Measurements from ENCODE around the gene SEC61A2. TPM values are rescaled to one million over a fixed set of nuclear protein-coding genes. Genes with fewer than 3 reads are reported as not detected.

The SEC61A2 gene
- polyA plus RNA-seq, 1 of the 3 experiments (the other 2 are of a cell fraction): 11.9 TPM

GRCh38 chr10:12179606-12180170 lies 50.2 kb downstream of the SEC61A2 start:
- no peak for DNase-seq
- Histone ChIP-seq H3K79me2 (ENCODE audit: insufficient read depth) (no peaks in the 10 kb centered on the region), H3K27ac (ENCODE audit: low read depth in 2 of 2, low read length in 1 of 2) (no peak overlapping the region), H3K4me1 (ENCODE audit: control insufficient read depth in 1 of 2, insufficient read depth in 2 of 2, low read depth in 1 of 2, low read length in 1 of 2) (no peaks in the 10 kb centered on the region), H3K4me3 (ENCODE audit: low read depth in 2 of 2, low read length in 1 of 2) (no peak overlapping the region), H3K9me3 (no peaks in the 10 kb centered on the region), H2AFZ (ENCODE audit: low read depth) (no peak overlapping the region), H4K20me1 (ENCODE audit: insufficient read depth) (no peaks in the 10 kb centered on the region), H3F3A (replicated peaks; ENCODE audit: insufficient read depth) (no peaks in the 10 kb centered on the region), H3K36me3 (replicated peaks in 1 of 2; ENCODE audit: control insufficient read depth in 1 of 2, insufficient read depth in 2 of 2, low read length in 1 of 2) (peaks cover 35 to 39% of the 10 kb centered on the region in 2 experiments), H3K27me3 (ENCODE audit: insufficient read depth) (no peaks in the 10 kb centered on the region), H3K4me2 (no peak overlapping the region), H3K9me2 (no peaks in the 10 kb centered on the region), H3K9ac (no peak overlapping the region)
- WGBS (ENCODE audit: low lambda C conversion rate): 97% methylated on average over 4 of the region's 4 CpGs
- ChIA-PET POLR2A (no interaction called here), CTCF (interaction anchor here (1.4 kb wide), 1 partner anchor 49 kb away, joined by 4 read pairs; no protein-coding TSS in a partner anchor)
- TF ChIP-seq SMC3 (IDR thresholded peaks at IDR 0.05; ENCODE audit: low read depth, low read length): no peak

DNA sequence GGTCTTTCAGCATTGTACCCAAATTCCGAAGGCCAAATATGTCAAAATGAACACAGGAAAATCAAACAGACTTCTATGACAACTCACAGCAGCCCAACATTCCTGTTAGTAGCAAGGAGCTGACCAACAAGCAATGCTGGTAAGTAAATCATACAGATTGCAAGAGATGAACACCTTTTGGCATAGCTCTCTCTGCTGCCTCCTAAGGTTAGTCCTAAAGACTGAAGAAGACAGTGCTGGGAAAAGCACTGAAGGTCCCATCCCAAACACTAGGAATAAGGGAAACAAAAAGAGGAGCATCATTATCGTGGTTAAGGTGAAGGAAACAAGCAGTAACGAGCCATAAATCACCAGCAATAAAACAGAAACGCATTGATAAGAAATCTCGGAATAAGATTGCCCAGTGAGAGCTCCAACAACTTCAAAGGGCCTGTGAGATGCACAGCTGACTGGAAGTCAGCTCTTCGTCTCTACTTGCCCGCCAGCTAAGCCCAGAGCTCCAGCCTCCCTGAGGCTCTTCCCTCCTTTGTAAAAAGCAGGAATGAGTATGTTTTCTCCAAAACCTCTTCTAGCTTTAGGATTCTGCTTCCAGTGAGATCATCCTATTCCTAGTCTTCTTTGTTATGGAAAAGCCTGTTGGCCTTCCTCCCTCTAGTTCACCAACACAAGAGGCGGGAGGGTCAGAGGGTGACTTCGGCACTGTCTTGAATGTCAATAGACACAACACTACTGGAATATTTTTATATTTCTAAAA lies 50.9 kb downstream of the SEC61A2 start:
- H4K20me1 ChIP-seq (ENCODE audit: insufficient read depth): no peaks in the 10 kb centered on the region
- CTCF ChIA-PET: interaction anchor here (0.5 kb wide), 1 partner anchor 9 kb away, joined by 4 read pairs; no protein-coding TSS in a partner anchor

More for the DNA sequence above, 50.9 kb downstream of the SEC61A2 start:
- H3K36me3 ChIP-seq (replicated peaks in 1 of 2; ENCODE audit: control insufficient read depth in 1 of 2, insufficient read depth in 2 of 2, low read length in 1 of 2): peaks cover 39 to 46% of the 10 kb centered on the region in 2 experiments
- 90% methylated on average over 9 of the region's 9 CpGs for WGBS (ENCODE audit: low lambda C conversion rate)
- H3K9ac ChIP-seq: no peak overlapping the region
- no peaks in the 10 kb centered on the region for H3K4me1 ChIP-seq (ENCODE audit: control insufficient read depth in 1 of 2, insufficient read depth in 2 of 2, low read depth in 1 of 2, low read length in 1 of 2)
- no peak overlapping the region for H2AFZ ChIP-seq (ENCODE audit: low read depth)
- H3K9me2 ChIP-seq: no peaks in the 10 kb centered on the region
- H3K27me3 ChIP-seq (ENCODE audit: insufficient read depth): no peaks in the 10 kb centered on the region
- no peak overlapping the region for H3K4me3 ChIP-seq (ENCODE audit: low read depth in 2 of 2, low read length in 1 of 2)
- no peak overlapping the region for H3K27ac ChIP-seq (ENCODE audit: low read depth in 2 of 2, low read length in 1 of 2)
- H3K79me2 ChIP-seq (ENCODE audit: insufficient read depth): peaks cover 4% of the 10 kb centered on the region; the same call in 1 of the 2 replicates
- no peak for DNase-seq
- POLR2A ChIA-PET: no interaction called here
- H3K4me2 ChIP-seq: no peak overlapping the region
- TF ChIP-seq POLR2AphosphoS5 (IDR thresholded peaks at IDR 0.05; ENCODE audit: low read depth, low read length): no peak
- no peak for TF ChIP-seq RXRA (IDR thresholded peaks at IDR 0.05; ENCODE audit: borderline replicate concordance, low read depth)
- TF ChIP-seq ELF1 (IDR thresholded peaks at IDR 0.05): no peak
- TF ChIP-seq MXI1 (IDR thresholded peaks at IDR 0.05; ENCODE audit: low read depth, low read length): no peak
- no peak for TF ChIP-seq NRF1 (IDR thresholded peaks at IDR 0.05; ENCODE audit: low read depth, low read length)
- no peak for TF ChIP-seq GATA2 (CRISPR knock-in tag; IDR thresholded peaks at IDR 0.05)
- TF ChIP-seq, protein P1, sequence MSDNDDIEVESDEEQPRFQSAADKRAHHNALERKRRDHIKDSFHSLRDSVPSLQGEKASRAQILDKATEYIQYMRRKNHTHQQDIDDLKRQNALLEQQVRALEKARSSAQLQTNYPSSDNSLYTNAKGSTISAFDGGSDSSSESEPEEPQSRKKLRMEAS (IDR thresholded peaks at IDR 0.05; ENCODE audit: low read depth): no peak
- no peak for TF ChIP-seq FOXM1 (IDR thresholded peaks at IDR 0.05; ENCODE audit: low read depth)
- TF ChIP-seq TEAD4 (IDR thresholded peaks at IDR 0.05; ENCODE audit: borderline replicate concordance, insufficient read depth): no peak
- no peak for TF ChIP-seq YY1 (IDR thresholded peaks at IDR 0.05; ENCODE audit: low read depth)
- no peak for TF ChIP-seq CHD2 (IDR thresholded peaks at IDR 0.05; ENCODE audit: low read length, partially characterized antibody)
- TF ChIP-seq, protein P2, sequence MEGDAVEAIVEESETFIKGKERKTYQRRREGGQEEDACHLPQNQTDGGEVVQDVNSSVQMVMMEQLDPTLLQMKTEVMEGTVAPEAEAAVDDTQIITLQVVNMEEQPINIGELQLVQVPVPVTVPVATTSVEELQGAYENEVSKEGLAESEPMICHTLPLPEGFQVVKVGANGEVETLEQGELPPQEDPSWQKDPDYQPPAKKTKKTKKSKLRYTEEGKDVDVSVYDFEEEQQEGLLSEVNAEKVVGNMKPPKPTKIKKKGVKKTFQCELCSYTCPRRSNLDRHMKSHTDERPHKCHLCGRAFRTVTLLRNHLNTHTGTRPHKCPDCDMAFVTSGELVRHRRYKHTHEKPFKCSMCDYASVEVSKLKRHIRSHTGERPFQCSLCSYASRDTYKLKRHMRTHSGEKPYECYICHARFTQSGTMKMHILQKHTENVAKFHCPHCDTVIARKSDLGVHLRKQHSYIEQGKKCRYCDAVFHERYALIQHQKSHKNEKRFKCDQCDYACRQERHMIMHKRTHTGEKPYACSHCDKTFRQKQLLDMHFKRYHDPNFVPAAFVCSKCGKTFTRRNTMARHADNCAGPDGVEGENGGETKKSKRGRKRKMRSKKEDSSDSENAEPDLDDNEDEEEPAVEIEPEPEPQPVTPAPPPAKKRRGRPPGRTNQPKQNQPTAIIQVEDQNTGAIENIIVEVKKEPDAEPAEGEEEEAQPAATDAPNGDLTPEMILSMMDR (IDR thresholded peaks at IDR 0.05): no peak
- H3F3A ChIP-seq (replicated peaks; ENCODE audit: insufficient read depth): no peaks in the 10 kb centered on the region
- H3K9me3 ChIP-seq: no peaks in the 10 kb centered on the region
